ENCODE results near the gene FMN1.

GRCh38 chr15:33138000-33138399 is 56.5 kb downstream of the FMN1 start:
- TF ChIP-seq CTCF (IDR thresholded peaks at IDR 0.05 in 8 of 11, conservative IDR thresholded peaks at IDR 0.05 in 3 of 11), result no peak
- no peak for TF ChIP-seq POLR2AphosphoS5 (IDR thresholded peaks at IDR 0.05)
